Measurements from ENCODE around the gene KHSRP. TPM values are rescaled to one million over a fixed set of nuclear protein-coding genes. Genes with fewer than 3 reads are reported as not detected.
A peak's percentile ranks its signal among the peaks of the same experiment; 100 is the strongest.

KHSRP gene
- 258 TPM for polyA plus RNA-seq (2013, experiment 1 of 2; ENCODE audit: insufficient read length)
- 238 TPM for polyA plus RNA-seq (2013, experiment 2 of 2; ENCODE audit: insufficient read length)

DNA sequence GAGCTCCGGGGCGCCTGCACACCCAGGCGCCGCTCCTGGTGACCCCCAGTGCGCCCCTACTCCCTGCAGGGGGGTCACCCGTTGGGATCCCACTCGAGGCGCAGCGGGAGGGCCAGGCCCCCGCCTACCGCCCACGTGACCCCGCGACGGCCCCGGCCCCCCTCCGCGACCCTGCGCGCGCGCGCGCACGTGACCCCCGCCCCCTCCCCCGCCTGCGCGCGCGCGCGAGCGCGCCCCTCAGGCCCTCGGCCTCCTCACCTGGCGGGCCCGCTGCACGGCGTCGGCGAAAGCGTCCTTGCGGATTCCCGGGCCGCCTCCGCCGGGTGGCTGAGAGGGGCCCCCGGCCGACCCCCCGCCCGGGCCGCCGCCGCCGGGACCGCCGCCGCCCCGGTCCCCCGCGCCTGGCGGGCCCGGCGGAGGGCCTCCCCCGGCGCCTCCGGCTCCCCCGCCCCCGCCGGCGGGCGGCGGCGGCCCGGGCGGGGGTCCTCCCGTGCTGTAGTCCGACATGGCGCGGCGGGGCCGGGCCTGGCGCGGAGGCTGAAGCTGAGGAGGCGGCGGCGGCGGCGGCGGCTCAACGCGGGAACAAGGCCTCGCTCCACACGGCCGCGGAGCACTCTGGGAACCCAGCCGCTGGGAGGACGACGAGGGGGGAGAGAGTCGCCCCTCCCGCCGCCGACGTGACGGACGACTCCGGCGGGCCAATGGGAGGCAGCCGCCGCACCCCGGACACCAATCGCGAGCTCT is at the start of gene KHSRP:
Gene KHSRP (minus strand): TSS at position 617 of the 744 bp plus-strand sequence. CDS start 110 bp downstream, at position 507.
- peak; percentile 15 for DNase-seq

- no peak for DNase-seq
Measured at GRCh38 chr19:6473647-6474046, 49.0 kb upstream of the KHSRP start.

- DNase-seq, result no peak
Measured at GRCh38 chr19:6472713-6473112, 48.1 kb upstream of the KHSRP start.

DNA sequence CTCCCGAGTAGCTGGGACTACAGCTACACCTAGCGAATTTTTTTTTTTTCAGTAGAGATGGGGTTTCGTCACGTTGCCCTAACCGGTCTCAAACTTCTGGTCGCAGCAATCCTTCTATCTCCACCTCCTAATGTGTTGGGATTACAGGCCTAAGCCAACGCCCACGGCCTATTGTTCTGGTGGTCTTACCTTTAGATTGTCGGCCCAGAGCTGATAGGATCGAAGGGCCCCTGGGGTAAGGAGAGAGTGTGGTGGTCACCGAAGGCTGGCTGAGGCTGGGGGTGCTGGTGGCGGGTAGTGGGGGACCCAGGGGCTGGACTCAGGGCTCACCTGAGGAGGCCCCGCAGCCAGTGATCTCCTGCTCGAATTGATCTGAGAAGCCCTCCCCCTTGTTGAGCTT is 46.5 kb upstream of the KHSRP start:
- no peak for DNase-seq

DNA sequence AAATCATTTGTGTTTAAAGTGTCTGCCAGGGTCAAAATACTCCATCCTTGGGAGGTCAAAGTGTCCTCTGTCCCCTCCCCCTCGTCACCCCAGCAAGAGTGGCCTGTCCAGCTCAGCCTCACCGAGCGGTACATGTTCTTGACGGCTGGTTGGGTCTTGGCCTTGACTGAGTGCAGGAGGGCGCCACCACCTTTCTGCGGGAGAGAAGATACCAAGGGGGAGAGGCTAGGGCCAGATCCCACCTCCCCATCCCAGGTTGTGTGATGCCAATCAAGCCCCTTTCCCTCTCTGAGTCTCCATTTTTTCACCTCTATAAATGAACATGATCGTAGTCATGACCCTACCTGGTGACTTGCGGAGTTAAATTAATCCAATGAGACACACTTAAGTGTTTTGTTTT is 45.6 kb upstream of the KHSRP start:
- DNase-seq, result no peak

DNA sequence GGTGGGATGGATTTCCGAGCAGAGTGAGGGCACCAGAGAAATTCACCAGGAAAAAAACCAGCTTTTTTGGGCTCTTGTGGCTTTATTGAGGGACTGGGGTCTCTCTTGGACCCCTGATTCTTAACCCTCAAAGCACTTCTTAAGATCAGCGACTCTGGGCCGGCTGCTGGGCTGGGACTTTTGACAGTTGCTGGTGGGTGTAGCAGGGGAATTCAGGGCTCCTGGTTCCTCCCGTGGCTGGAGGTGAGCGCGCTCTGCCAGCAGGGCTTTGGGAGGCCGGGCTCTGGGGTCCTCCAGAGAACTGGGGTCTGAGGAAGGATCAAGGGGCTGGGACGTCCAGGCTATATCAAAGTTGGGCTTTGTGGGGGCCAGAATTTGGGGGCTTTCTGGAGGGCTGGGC is 42.8 kb upstream of the KHSRP start:
- no peak for DNase-seq

DNA sequence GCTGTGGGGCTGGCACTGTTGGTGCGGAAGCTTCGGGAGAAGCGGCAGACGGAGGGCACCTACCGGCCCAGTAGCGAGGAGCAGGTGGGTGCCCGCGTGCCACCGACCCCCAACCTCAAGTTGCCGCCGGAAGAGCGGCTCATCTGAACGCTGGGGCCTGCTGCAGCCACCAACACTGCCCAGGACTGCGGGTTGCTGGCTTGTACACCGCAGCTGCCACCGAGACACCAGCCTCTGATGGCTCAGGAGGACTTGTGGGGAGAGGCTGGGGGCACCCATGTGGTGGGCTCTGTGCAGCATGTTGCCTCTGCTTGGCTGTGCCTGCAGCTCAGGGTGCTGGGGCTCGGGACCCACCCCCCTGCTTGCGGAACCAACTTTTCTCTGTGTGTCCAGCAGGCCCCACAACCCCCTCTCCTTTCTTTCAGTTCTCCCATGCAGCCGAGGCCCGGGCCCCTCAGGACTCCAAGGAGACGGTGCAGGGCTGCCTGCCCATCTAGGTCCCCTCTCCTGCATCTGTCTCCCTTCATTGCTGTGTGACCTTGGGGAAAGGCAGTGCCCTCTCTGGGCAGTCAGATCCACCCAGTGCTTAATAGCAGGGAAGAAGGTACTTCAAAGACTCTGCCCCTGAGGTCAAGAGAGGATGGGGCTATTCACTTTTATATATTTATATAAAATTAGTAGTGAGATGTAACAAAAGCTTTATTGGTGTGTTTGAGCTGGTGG is 42.1 kb upstream of the KHSRP start:
- no peak for DNase-seq

- no peak for DNase-seq
Measured at GRCh38 chr19:6465663-6466062, 41.1 kb upstream of the KHSRP start.

DNA sequence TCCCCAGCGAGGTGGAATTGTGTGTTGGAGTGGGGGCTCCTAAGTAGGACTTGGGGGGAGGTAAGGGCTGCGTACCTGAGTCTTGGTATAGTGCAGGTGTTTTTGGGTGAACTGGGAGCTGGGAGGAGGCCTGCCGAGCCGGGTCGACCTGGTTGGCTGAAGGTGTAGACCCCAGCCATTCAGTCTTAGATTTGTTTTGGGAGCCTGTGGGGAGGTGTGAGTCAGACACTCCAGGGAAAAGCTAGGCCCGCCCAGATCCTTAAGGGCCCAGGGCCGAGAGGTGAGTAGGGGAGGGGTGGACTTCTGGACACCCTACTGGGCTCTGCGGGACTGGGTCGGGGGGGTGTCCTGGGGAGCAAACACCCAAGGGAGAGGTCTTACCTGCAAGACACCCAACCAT is 40.4 kb upstream of the KHSRP start:
- DNase-seq, result no peak

DNA sequence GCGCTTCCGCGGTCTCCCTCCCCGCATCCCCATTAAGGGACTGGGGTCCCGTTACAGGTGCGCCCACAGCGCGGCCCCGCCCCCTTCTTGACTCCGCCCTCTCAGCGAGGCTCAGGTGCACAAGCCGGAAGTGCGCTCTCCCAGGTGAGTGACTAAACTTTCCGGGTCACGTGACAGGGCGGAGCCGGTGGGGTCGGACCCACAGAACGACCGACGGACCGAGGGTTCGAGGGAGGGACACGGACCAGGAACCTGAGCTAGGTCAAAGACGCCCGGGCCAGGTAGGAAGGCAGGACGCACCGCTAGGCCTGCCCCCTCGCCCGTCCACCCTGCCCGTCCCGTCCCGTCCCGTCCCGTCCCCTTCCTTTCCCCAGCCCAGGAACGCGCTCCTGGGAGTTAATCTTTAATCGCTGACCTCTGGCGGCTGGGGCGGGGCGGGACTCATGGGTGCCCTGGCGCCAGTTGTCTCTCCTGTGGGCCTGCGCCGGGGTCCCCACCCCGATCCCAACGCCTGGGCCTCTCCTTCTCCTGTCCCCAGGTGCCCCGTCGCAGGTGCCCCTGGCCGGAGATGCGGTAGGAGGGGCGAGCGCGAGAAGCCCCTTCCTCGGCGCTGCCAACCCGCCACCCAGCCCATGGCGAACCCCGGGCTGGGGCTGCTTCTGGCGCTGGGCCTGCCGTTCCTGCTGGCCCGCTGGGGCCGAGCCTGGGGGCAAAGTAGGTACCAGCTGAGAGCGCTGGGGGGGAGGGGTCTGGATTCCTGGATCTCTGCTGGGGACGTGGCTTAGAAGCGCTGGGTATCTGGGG is 39.7 kb upstream of the KHSRP start, which contains the start of gene CRB3:
Gene CRB3 (plus strand): TSS at position 202 of the 804 bp plus-strand sequence. CDS start 431 bp downstream, at position 633.
- no peak for DNase-seq

DNA sequence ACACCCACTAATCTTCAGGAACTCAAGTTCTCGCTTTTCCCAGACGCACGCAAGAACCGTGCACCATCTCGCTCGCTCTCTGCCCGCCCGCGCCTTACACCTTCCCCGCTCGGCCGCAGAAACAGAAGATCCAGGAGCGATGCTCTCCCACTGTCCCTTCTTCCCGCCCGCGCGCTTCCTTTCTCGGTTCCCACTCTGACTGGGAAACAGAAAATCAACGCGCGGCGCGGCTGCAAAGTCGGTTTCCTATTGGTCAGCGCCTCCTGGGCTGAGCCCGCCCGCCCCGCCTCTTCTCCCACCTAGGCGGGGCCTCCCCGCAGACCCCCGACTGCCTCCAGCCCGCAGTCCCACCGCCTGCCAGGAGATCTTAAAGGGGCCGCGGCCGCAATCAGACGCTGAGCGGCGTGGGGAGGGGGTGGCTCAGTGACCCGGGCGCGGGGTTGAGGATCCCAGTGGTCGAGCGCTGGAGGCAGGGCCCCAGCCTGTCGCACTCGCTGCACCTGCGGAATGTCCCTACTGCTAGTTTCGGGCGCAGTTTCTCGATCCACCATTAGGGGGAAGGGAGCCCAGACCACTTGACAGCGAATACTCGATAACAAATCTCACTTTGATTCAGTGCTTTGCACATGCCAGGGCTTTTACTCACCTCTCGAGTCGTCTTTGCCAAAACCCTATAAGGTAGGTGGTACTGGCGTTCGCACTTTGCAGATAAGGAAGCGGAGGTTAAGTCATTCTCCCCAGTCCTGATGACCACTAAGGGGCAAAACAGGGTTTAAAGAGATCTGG is 35.7 kb upstream of the KHSRP start:
- DNase-seq, result peak; percentile 99

GRCh38 chr19:6459262-6460098 is 34.9 kb upstream of the KHSRP start, which contains the start of gene SLC25A23:
Gene SLC25A23 (minus strand): TSS chr19:6459792. CDS start chr19:6459628, 164 bp downstream.
- peak; percentile 82 for DNase-seq

DNA sequence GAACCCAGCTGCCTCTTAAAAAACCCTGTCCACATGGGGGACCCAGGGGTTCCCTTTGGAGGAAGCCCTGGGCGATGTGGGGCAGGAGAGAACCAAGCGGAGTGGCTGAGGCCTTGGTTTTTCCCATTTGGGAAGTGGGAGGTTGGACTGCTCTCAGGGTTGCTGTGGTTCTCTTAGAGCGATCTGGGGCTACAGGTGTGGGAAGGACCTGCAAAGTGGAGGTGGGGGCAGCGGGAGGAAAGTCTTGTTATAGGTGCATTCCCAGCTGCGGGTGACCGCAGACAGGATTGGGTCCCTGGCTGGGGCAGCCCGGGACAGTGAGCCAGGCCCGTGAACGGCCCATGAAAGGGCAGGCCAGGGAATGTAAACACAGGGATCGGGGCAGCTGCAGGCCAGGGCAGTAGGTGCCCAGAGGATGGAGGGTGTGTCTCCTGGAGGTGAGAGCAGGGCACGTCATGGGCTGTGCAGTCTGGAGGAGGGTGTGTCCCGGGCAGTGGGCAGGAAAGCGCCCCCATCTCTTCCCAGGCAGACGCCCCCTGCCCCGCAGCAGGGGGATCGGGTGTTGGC is 34.2 kb upstream of the KHSRP start:
- no peak for DNase-seq

DNA sequence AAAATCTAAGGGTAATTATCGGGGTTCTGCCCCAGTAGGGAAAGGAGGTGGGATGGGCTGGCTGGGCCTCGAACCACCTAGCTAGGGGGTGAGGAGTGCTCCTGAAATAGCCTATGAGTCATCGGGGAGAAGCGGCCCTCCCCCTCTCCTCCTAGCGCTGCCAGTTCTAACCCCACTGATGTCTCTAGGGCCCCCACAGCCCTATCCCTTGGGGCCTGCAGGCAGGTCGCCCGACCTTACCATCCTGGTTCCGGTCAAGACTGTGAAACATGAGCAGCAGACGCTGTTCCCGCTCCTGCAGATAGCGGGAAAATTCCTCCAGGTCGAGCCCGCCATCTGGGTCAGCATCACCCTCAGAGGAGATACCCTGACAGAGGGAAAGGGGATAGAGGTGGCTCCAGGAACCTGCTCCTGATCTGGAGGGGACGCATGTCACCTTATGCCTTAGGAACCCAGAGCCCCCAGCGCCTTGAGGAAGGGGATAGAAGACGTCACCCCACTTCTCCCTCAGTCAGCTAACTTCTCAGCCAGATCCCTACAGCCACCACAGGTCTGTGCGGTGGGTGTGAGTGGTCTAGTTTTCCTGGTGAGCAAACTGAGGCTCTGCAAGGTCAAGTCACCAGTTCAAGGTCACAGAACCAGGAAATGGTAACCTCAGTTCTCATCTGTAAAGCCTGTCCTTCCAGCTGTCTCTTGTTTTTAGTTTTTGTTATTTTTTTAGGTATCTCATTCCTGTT is 33.5 kb upstream of the KHSRP start:
- peak; percentile 11 for DNase-seq

DNA sequence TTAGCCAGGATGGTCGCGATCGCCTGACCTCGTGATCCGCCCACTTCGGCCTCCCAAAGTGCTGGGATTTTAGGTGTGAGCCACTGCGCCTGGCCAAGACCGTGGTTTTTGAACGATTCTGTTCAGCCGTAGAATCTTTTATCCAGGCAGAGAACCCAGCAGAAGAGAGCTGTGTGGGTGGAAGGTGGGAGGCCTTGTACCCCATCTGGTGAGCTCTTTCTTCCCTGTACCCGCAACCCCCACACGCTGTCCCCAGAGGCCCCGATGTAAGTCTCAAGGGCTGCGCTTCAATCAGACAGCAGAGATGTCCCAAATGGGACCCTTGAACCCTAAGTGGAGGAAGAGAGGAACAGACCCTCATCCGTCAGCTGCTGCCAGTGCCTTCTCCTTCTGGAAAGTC is 31.3 kb upstream of the KHSRP start:
- DNase-seq, result no peak

DNA sequence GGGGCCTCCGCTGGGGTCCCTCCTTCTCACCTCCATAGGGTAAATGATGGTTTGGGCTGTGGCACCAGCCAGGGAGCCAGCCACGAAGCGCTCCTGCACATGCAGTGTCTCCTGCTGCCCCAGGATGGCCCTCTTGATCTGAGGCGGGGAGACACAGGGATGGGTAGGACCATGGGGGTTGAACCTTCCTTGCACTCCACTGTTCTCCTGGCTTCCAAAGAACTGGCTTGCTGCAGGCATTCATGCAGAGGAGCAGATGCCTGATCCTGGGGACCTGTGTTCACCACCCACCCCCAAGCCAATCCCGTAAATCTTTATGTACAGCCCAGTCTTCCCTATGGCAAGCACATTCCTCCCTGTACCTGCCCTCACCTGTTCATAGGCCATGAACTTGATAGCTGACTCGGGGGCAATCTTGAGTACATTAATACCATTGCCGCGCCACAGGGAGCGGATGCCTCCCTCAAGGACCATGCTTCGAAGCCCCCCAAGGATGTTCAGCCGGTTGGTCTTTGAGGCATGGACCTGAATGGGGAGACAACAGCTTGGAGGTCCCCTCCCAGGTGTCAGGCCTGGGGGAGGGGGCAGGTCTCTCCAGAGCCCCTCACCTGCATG is 29.4 kb upstream of the KHSRP start:
- no peak for DNase-seq

GRCh38 chr19:6452899-6453298 is 28.3 kb upstream of the KHSRP start:
- DNase-seq, result no peak

DNA sequence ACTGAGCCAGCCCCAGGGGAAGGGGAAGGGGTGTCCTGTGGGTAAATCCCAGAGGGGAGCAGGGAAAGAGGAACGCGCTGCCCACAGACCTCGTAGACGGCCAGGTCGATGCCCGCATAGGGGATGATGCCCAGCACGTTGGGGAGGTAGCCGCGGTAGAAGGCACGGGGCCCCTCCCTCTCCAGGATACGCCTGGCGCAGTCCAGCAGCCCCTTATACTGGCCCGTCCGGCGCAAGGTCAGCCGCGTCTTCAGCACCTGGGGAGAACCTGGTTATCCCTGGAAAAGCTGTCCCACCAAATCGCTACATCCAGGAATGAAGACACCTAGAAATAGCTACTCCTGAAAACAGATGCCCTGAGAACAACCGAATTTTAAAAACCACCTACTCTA is 27.6 kb upstream of the KHSRP start:
- DNase-seq, result no peak

- DNase-seq, result no peak
Measured at GRCh38 chr19:6451583-6452222, 27.1 kb upstream of the KHSRP start.
